GM18868 (cell line): ENCODE measurements around the gene OSBPL5.
"Not testable (repeated sequence)": the region's sequence is repeated elsewhere in the genome, so short reads cannot be mapped to it uniquely, and the experiment has no call there.

Experiments used
- ATAC-seq: cut with Tn5 transposase; IDR thresholded peaks from one replicate; pipeline ENCODE4 v1.9.1; 2021; ENCODE audit warnings: mild to moderate bottlenecking, moderate library complexity; ENCODE audit not compliant: unreplicated experiment

OSBPL5 gene

GRCh38 chr11:3183523-3183922 is 18.4 kb upstream of the OSBPL5 start:
- no peak for ATAC-seq

- ATAC-seq = no peak
Measured at GRCh38 chr11:3182462-3182852, 17.3 kb upstream of the OSBPL5 start.

- no peak for ATAC-seq
Measured at GRCh38 chr11:3181725-3182461, 16.8 kb upstream of the OSBPL5 start.

DNA sequence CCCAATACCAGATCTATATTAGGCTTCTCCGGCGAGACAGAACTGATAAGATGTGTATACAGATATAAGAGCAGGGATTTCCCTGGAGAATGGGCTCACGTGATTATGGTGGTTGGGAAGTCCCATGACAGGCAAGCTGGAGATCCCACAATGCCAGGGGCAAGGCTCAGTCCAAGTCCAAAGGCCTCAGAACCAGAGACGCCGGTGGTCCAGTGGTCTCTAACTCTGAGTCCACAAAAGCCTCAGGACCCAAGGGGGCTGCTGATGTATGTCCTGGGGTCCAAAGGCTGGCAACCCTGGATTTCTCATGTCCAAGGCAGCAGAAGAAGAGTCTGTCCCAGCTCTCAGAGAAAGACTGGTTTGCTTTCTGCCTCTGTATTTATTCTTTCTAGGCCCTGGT is 15.8 kb upstream of the OSBPL5 start:
- no peak for ATAC-seq

DNA sequence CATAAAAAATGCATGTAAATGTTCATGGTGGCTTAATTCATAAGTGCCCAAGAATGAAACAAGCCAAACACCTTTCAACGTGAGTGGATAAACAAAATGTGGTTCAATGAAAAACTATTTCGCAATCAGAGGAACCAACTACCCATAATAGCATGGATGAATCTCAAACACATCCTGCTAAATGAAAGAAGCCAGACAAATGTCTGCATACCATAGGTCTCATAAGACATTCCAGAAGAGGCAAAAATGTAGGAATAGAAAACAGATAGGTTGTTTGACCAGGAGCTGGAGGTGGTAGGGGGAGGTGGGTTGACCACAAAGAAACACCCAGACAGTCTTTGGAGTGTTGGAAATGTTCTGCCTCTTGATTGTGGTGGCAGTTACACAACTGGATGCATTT is 13.2 kb upstream of the OSBPL5 start:
- no peak for ATAC-seq

DNA sequence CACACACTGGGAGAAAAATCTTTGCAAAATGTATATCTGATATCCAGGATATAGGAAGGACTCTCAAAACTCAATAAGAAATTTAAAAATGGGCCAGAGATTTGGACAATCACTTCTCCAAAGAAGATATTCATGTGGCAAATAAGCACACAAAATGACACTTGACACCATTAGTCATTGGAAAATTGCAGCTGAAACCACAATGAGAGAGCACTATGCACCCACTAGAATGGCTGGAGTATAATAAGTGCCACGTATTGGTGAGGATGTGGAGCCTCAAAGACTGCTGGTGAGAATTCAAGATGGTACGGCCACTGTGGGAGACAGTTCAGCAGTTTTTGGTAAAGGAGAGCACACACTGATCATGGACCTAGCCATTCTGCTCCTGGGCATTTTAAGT is 12.8 kb upstream of the OSBPL5 start:
- no peak for ATAC-seq

- no peak for ATAC-seq
Measured at GRCh38 chr11:3176487-3176886, 11.4 kb upstream of the OSBPL5 start.

DNA sequence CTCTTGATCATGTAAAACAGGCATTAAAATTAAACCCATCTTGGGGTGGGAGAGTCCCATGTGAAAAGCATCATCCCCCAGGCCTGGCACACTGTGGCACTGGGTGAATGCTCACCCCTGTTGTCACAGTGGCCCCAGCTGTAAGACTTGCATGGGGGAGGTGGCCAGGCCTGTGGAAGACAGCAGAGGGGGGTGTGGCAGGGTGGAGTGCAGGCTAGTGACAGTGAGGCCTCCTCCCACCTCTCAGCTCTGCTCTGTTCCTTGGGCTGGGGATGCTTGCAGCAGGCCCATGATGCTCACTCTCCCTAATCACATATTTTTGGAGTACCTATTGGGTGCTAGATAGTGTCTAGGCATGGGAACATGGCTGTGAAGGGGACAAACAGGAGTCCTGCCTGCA is 10.1 kb upstream of the OSBPL5 start:
- no peak for ATAC-seq

- no peak for ATAC-seq
Measured at GRCh38 chr11:3174387-3174786, 9.3 kb upstream of the OSBPL5 start.

GRCh38 chr11:3173795-3174194 is 8.7 kb upstream of the OSBPL5 start:
- ATAC-seq = no peak

- ATAC-seq = no peak
Measured at GRCh38 chr11:3171931-3172560, 6.9 kb upstream of the OSBPL5 start.

GRCh38 chr11:3170756-3171650 is 5.9 kb upstream of the OSBPL5 start:
- no peak for ATAC-seq

DNA sequence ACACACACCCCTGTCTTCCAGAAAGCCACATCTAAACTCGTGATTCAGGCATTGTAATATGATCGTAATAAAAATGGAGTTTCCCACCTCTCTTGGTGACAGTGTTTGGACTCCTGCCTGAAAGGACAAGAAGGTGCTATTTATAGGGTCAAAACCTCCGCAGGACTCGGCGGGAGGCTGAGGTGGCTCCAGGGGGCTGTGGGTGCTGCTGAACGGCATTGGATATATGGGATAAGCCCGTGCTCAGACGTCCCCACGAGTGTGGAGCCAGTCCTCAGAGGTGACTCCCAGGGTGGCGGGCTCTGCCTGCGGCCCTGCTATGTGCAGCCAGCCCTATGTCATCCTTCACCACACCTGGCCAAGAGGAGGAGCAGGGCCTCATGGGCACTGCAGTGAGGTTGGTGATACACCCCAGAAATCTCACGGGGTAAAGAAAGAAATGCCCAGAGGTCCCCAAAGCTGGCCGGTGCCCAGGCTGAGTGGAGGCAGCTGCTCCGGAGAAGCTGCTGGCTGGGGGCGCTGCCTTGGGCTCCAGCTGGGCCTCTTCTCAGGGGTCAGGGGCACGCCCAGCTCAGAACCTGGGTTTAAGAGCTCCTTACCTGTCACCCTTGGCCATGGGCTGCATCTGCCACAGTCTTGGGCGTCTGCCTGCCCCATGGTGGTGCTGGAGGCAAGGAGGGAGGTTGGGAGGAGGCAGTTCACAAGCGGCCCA is 5.1 kb upstream of the OSBPL5 start:
- no peak for ATAC-seq

DNA sequence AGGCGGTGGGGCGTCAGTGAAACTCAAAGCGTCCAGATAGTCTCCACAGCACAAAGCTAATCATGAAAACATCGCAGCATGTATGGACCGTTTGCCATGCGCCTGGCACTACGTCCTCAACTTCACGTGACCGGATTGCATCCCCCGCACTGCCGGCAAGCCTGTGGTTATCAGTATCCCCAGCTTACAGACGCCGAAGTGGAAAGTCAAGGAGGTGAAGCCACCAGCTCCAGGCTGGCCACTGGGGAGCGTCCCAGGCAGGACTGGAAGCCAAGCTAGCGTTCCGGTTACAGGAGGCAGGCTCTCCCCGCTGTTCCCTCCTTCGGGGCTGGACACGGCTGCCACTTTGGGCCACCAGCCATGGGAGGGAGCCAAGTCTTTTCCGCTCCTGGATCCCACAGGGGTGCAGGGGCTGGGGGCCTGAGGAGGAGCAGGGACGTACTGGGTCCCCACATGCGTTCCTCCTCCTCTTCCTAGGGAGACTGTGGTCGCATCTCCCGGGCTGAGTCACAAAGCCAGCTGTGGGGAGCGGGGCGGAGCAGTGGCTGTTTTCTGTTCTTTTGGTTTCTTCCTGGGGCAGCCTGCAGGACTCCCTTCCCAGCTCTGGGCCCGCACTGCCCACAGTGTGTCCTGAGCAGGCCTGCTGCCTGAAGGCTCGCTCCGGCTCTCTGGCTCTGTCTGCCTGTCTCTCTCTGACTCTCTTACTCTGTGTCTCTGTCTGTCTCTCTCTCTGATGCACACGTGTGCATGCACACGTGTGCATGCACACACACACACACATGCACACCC is 4.3 kb upstream of the OSBPL5 start:
- no peak for ATAC-seq

DNA sequence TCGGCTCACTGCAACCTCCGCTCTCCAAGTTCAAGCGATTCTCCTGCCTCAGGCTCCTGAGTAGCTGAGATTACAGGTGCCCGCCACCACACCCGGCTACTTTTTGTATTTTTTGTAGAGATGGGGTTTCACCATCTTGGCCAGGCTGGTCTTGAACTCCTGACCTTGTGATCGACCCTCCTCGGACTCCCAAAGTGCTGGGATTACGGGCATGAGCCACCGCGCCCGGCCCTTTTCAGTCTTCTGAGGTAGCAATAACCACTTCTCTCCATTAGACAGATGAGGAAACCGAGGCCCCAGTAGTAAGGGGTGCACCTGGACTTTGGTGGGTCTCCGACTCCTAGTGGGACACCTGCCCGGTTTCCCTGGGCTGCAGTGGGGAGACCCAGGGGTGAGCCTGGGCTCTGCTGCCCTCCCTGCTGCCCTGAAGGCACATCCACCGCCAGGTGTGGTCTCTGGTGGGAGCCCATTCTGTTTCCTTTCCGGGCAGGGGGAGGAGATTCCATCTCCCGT is 3.7 kb upstream of the OSBPL5 start:
- not testable (repeated sequence) for ATAC-seq

DNA sequence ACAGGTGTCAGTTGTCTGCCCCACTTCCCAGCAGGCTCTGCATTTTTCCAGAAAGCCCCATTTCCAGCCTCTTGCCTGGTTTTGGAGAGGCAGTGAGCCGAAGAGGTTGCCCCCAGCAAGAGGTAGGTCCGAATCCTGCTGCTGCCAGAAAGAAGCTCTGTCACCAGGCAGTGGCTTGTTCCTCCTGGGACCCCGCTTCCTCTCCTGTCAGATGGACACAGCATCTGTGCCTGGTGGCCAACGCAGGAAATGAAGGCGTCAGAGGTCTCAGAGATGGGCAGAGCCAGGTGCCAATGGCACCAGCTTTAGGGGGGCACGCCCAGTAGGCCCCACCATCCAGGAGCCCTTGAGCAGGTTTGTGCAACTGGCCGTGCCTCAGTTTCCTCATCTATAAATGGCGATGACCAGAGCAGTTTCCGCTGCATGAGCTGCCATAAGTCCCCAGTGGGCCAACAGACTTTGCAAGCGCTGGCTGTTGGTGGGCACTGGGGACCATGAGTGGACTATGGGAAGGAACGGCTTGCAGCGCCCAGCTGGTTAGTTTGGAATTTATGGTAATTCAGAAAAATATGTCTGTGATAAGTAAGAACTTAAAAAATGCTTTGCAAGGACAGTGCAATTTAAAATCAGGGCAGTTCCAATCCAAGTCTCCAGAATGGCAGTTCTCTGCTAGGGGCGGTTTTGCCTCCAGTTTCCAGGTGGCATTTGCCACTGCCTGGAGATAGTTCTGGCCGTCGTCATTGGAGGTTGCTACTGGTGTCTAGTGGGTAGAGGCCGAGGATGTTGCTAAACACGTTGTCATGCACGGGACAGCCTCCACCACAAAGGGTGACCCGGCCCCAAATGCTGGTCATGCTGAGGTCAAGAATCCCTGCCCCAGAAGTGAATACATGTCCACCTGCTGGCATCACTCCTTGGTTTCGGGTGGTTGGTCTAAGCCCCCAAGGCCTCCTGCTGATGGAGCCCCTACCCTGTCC is 2.3 kb upstream of the OSBPL5 start:
- no peak for ATAC-seq

- ATAC-seq = no peak
Measured at GRCh38 chr11:3166268-3167142, 1.4 kb upstream of the OSBPL5 start.

DNA sequence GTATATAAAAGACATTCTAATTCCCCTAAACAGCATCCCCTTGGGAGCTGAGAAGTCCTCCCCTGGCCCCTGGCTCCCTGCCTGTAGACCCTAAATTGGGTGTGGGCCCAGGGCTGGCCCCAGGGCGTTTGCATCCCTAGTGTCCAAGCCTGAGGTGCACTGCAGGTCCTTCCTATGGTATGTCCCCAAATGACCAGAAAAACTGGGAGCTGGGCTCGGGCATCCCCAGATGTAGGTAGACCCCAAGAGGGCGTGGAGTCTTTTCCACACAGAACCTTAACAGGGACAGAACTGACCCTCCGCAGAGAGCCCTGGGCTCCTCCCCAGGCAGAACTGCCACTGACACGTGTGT is 782 bp upstream of the OSBPL5 start:
- ATAC-seq = no peak
